ENCODE results near the gene HSH2D.

The HSH2D gene

GRCh38 chr19:16193466-16193865 lies 50.0 kb downstream of the HSH2D start:
- no peak for DNase-seq (ENCODE audit: low read depth)

DNA sequence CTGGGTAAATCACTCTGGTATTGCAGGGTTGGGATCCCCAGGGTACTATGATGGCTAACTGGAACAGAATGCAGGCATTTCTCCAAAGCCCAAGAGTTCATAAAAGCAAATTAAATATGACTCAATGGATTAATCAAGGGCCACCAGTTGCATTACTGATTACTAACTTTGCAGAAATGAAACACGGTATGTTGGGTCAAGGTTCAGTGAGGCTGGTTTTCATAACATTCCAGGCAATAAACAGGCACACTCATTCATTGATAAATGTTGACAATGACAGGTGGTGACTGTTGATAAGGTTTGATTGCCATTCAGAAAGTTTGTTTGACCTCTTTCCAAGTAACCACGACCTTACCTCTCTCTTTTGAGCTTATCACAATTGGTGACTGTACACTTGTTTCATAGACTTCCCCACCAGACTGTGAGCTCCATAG lies 53.7 kb downstream of the HSH2D start:
- no peak for DNase-seq (ENCODE audit: low read depth)

DNA sequence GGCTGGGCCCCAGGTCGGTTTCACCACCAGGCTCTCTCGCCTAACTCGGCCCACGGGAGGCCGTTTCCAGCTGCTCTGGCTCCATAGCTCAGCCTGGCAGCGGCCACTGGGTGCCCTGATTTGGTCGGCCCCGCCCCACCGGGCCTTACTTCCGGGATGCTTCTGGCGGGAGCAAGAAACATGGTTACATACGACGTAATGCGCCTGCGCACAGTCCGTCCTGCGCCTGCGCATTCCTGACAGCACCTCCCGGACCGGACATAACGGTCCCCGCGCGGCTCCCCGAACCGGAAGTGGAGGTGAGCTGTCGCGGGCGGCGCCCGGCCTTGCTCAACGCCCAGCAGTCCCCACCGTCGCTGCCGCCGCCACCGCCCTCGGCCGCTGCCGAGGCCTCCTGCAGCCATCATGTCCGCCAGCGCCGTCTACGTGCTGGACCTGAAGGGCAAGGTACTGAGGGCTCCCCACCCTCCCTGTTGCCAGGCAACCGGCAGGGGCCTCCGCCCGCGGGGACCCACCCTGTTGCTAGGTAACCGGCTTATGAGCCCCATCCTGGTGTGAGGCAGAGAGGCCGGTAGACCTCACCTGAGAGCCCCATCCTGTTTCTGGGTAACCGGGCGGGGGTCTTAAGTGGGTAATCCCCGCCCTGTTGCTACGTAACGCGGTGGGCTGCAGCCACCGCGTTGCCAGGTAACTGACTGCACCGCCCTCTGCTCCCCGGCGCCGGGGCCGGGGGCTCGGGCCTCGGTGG lies 54.3 kb downstream of the HSH2D start, which contains the start of gene AP1M1:
TSS of gene AP1M1 (plus strand) at position 290 of the 748 bp plus-strand sequence. CDS start at position 406, 116 bp downstream.
- peak; percentile 96 for DNase-seq (ENCODE audit: low read depth)

DNA sequence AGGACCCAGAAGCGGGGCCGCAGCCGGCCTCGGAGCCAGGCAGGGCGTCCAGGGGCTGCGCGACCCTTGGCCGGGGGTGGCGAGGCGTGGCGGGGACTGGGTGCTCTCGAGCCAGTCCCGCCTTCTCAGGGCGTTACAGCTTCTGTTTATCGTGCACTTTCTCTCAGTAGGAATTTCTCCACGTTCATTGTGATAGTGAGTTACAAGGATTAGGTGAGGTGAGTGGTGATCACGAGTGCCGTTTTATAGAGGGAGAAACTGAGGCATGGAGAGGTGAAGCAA lies 54.8 kb downstream of the HSH2D start:
- no peak for DNase-seq (ENCODE audit: low read depth)

DNA sequence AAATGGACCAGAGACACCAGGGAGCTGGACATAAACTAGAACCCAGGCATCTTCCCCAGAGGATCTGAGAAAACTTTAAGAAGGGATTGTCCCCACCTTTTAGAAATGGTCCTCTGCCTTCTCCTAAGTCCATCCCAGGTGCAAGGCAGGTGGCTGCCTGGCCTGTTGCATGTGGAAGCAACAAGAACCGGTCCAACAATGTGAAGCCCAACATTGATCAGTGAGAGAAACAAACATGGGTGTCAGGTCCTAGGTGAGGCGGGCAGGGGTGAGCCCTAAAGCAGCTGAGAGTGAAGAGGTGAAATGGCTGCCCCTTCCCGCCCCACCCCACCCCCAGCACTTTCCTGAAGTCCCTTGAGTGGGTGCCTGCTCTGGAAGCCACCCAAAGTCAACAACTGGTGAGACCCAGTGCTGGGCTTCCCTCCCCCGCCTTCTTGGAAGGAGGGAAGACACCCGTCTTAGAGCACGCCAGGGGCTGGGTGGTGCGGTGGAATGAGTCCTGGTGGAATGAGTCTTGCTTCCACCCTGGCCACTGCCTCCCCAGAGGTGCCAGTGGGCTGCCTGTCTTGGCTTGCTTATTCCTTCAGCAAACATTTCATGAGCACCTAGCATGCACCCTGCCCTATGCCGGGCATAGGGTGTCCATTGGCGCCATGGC lies 55.9 kb downstream of the HSH2D start:
- no peak for DNase-seq (ENCODE audit: low read depth)

- DNase-seq (ENCODE audit: low read depth): no peak
Measured at GRCh38 chr19:16200038-16201010, 56.8 kb downstream of the HSH2D start.

DNA sequence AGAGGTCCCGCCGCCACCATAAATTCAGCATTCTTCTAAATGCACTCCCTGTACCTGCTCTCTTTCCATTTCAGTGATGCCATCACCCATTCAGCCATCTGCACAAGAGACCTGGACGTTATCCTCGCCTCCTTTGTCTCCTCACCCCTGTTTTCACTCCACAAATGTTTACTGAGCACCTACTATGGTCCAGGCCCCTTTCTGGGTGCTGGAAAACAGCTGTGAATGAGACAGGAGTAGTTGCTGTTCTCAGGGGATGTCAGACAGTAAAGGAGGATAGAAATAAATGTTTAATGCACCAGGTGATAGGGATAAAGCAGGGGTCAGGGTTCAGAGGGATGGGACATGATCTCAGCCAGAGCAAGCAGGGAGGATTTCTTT lies 57.5 kb downstream of the HSH2D start:
- no peak for DNase-seq (ENCODE audit: low read depth)

DNA sequence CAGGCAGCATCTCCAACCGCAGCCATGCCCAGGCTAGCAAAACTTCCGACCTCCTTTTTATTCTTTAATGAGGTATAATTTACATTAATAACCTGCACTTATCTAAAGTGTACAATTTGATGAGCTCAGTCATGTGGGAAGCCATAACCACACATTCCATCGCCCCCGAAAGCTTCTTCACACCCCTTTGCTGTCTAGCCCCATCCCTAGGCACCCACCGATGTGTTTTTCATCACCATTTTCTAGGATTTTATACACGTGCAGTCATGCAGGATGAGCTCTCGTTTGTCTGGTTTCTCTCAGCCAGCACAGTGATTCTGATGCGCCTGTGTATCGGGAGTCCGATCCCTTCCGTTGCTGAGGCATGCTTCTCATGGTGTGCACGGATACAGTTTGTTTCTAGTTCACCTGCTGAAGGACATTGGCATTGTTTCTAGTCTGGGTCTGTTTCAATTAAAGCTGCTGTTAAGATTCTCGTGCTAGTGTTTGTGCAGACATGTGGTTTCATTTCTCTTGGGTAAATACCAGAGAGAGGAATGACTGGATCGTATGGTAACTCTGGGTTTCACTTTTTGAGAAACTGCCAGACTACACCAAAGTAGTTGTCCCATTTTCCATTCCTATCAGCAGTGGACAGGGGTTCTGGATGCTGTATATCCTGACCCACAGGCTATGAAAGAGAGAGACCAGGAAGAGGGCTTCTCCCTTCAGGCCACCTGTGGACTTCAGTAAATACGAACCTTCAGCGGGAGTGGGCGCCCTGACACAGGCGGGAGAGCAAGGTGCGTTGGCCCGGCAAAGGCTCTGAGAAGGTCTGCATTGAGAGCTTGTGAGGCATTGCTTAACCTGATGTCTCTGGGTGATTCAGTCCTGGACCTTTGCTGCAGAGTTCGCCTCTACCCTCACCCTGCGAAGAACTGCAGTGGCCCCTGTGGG lies 59.1 kb downstream of the HSH2D start:
- DNase-seq (ENCODE audit: low read depth): no peak

DNA sequence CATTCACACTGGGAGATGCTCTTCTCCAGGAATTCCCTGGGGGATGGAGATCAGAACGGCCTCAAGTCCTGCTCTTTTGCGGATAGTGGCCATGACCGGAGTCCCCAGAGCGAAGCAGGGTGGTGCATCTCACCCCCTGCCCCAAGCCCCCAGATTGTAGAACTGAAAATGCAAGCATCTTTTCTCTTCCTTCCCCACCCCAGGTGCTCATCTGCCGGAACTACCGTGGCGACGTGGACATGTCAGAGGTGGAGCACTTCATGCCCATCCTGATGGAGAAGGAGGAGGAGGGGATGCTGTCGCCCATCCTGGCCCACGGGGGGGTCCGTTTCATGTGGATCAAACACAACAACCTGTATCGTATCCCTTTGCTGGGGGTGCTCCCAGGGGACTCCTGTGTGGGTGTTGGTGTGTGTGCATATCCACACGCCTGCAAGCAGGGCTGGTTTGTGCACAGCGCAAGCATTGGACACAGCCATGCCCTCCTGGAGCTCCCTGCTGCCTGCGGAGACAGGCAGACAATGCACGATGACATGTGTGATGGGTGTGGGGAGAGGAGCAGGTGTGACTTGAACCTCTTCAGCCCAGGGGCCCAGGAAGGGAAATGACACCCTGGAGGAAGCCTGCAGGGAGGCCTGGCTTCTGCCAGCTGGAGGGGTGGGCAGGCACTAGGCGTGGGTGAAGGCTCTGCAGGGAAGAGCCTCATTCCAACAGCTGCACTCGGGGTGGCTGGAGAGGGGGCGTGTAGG lies 59.9 kb downstream of the HSH2D start:
- no peak for DNase-seq (ENCODE audit: low read depth)

GRCh38 chr19:16204005-16204294 lies 60.5 kb downstream of the HSH2D start:
- DNase-seq (ENCODE audit: low read depth): no peak

DNA sequence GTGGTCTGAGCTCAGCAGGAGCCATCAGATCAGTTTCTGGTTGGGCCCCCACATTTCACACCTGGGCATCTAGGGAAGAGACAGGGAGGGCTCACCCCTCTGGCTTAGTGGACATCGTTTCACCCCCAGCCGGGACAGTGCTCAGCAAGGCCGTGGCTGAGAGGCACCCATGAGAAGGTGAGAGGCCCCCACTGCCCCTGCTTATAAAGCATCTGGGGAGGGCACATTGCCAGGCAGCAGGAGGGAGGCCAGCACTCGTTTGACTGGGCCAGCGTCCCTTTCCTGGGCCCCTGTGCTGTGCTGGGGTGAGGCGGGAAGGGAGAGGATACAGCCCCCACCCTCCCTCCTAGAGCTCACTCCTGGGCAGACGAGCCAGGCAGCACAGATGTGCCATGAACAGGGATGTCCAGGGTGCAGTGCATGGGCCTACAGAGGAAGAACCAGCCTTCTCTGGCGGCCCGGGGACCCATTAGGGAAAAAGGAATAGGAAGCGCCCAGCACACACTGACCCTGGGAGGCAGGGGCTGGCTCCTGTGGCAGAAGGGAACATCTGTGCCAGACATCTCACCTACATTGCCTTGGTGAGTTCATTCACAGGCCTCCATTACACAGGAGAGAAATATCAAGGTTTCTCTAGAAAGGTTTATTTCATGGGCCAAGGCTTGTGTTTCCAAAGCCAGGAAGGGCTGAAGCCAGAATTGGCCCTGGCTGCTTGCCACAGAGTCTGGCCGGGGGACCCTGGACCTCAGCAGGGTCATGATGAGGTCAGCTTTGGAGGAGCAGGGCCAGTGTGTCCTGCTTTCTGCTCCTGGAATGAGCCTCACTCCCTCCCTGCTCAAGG lies 61.9 kb downstream of the HSH2D start:
- DNase-seq (ENCODE audit: low read depth): no peak

DNA sequence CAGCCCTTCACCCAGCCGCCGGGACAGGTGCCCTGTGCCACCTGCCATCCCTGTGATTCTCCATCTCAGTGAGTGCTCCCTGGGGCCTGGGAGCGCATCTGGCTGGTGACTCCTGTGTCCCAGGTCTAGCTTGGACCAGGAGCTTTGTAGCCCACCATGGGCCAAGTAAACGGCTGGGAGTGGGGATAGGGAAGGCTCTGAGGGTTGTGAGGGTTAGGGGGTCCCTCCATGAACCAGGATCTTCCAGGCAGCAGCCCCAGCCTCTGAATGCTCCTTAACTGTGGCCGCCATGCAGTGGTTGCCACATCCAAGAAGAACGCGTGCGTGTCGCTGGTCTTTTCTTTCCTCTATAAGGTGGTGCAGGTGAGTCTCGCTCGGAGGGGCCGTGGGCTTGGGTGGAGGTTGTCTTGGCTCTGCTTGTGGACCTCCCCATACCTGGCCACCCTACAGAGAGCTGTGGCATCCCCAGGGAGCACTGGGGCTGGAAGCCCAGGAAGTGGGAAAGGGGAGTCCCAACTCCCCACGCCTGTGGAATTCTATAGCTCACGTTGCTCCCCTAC lies 62.6 kb downstream of the HSH2D start:
- no peak for DNase-seq (ENCODE audit: low read depth)

DNA sequence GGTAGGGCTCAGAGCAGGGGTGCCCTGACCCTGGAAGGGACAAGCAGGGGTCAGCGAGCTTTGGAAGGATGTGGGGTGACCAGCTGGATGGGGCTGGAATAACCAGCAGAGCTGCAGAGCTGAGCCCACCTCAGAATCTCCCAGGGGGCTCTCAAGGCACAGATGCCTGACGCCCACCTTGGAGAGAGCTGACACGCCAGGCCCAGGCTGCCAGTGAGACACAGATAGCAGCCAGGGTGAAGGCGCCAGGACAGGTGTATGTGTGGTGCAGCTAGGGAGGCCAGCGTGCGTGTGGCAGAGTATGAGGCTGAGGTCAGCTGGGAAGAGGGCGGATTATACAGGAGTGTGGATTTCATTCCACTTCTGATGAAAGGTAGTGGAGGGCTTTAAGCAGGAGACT lies 63.2 kb downstream of the HSH2D start:
- no peak for DNase-seq (ENCODE audit: low read depth)

GRCh38 chr19:16207063-16207462 lies 63.6 kb downstream of the HSH2D start:
- DNase-seq (ENCODE audit: low read depth): no peak

GRCh38 chr19:16207490-16208025 lies 64.1 kb downstream of the HSH2D start:
- DNase-seq (ENCODE audit: low read depth): no peak
